PC-3 (cell line): ENCODE results near the gene GSDMA. TPM values are rescaled to one million over a fixed set of nuclear protein-coding genes. Genes with fewer than 3 reads are reported as not detected.

ENCODE experiments used
- ATAC-seq: fragments of 200-7000 bp; cut with Tn5 transposase; 2 replicates; pipeline ENCODE4 v1.9.1; 2020; ENCODE audit warnings: mild to moderate bottlenecking, moderate library complexity
- BruUV-seq: library from RNA; stranded (reverse); fragments of 400-500 nt; replicated peaks from 2 replicates; lab custom pipeline; 2021; lab: Mats Ljungman, UMichigan
- CTCF ChIA-PET: fragments of 300-600 bp; sonication (Branson Sonifier 250); formaldehyde crosslinking; loops from one replicate; lab custom pipeline; 2022; ENCODE audit warnings: antibody characterized with exemption; lab: Charles Lee
- POLR2A ChIA-PET: fragments of 300-600 bp; sonication (Branson Sonifier 250); formaldehyde crosslinking; loops from one replicate; lab custom pipeline; 2022; ENCODE audit warnings: antibody characterized with exemption; ENCODE audit not compliant: unreplicated experiment; lab: Charles Lee
- DNase-seq: peaks from one replicate; pipeline ENCODE4 v3.0.0-alpha.2; 2015
- H2AFZ ChIP-seq: fragments of 300-600 bp; sonication (generic); 2 replicates; pipeline ENCODE4 v1.6.0; 2016; ENCODE audit warnings: antibody characterized with exemption, low read length
- H3F3A ChIP-seq: fragments of 300-600 bp; sonication (generic); one replicate; pipeline ENCODE4 v1.6.0; 2017; ENCODE audit warnings: antibody characterized with exemption, low read length, control low read depth, mild to moderate bottlenecking; ENCODE audit not compliant: unreplicated experiment
- H3K27ac ChIP-seq: fragments of 300-600 bp; sonication (generic); 2 replicates; pipeline ENCODE4 v1.5.1; 2016; ENCODE audit warnings: mild to moderate bottlenecking, low read length
- H3K27me3 ChIP-seq: fragments of 300-600 bp; sonication (generic); 2 replicates; pipeline ENCODE4 v1.6.1; 2016; ENCODE audit warnings: low read length, mixed read lengths
- H3K36me3 ChIP-seq: fragments of 300-600 bp; sonication (generic); 2 replicates; pipeline ENCODE4 v1.6.1; 2016; ENCODE audit warnings: low read depth, mixed run types, low read length, mixed read lengths
- H3K4me1 ChIP-seq: fragments of 300-600 bp; sonication (generic); 2 replicates; pipeline ENCODE4 v1.5.1; 2016; ENCODE audit warnings: low read length; ENCODE audit not compliant: insufficient read depth
- H3K4me2 ChIP-seq: fragments of 300-600 bp; sonication (generic); 2 replicates; pipeline ENCODE4 v1.6.0; 2016; ENCODE audit warnings: low read length
- H3K4me3 ChIP-seq: fragments of 300-600 bp; sonication (generic); 2 replicates; pipeline ENCODE4 v1.5.1; 2016; ENCODE audit warnings: mild to moderate bottlenecking, low read length, mixed read lengths
- H3K79me2 ChIP-seq: fragments of 300-600 bp; sonication (generic); 2 replicates; pipeline ENCODE4 v1.6.1; 2017; ENCODE audit warnings: low read length, mixed read lengths
- H3K9ac ChIP-seq: fragments of 300-600 bp; sonication (generic); 2 replicates; pipeline ENCODE4 v1.6.0; 2016; ENCODE audit warnings: mild to moderate bottlenecking, low read length
- H3K9me2 ChIP-seq: fragments of 300-600 bp; sonication (generic); replicated peaks from 2 replicates; pipeline ENCODE4 v1.6.1; 2016; ENCODE audit warnings: mixed run types, low read length, mixed read lengths
- H3K9me3 ChIP-seq: fragments of 300-600 bp; sonication (generic); 2 replicates; pipeline ENCODE4 v1.6.1; 2016; ENCODE audit warnings: low read length, mixed read lengths
- H4K20me1 ChIP-seq: fragments of 300-600 bp; sonication (generic); 2 replicates; pipeline ENCODE4 v1.6.1; 2016; ENCODE audit warnings: low read length, mixed read lengths
- CTCF ChIP-seq: fragments of 300-600 bp; sonication (generic); conservative IDR thresholded peaks from 2 replicates; pipeline ENCODE4 v1.5.1; 2017; ENCODE audit warnings: antibody characterized with exemption, low read depth, mild to moderate bottlenecking, low read length
- EZH2 ChIP-seq: fragments of 300-600 bp; sonication (generic); IDR thresholded peaks from one replicate; pipeline ENCODE4 v1.6.1; 2017; ENCODE audit warnings: antibody characterized with exemption, mild to moderate bottlenecking, low read length; ENCODE audit not compliant: unreplicated experiment
- EZH2phosphoT487 ChIP-seq: fragments of 300-600 bp; sonication (generic); IDR thresholded peaks from 2 replicates; pipeline ENCODE4 v1.6.1; 2018; ENCODE audit warnings: mild to moderate bottlenecking, antibody characterized with exemption, low read length, borderline replicate concordance
- intact Hi-C: fragments of 100-400 bp; cut with micrococcal nuclease; formaldehyde crosslinking; loops from 2 replicates; pipeline ENCODE4 v1.9.0; 2023
- total RNA-seq: library from RNA; depleted of rRNA; stranded (reverse); fragments of >200 nt; gene quantifications from 2 replicates; pipeline ENCODE4 v1.2.3, GENCODE V29; 2014

GSDMA gene
- total RNA-seq, 1 experiment from 2014 or later = not detected

DNA sequence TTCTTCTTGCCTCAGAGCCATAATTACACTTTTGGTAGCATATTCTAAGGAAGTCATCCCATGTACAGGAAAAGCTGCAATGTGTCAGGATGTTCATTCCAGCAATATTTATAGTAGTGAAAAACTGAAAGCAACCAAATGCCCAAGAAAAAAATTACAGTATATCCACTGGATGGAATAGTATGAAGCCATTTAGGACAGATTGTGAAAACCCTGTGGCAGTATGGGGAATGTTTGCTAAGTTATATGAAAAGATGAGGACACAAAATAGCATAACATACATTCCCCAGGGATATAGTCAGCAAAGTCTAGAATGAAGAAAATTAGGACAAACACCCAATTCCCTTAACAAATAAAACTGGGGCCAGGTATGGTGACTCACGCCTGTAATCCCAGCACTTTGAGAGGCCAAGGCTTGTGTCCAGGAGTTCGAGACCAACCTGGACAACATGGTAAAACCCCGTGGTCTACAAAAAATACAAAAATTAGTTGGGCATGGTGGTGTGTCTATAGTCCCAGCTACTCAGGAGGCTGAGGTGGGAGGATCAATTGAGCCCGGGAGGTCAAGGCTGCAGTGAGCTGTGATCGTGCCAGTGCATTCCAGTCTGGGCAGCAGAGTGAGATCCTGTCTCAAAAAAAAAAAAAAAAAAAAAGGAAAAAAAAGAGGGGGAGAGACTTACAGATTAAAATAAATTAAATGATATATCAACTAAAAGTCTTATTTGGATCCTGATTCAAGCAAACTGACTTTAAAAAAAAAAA is 33.0 kb upstream of the GSDMA start:
- Histone ChIP-seq H3K4me3 (peak overlapping the region; percentile 22; the same call in 1 of the 2 replicates), H3K4me1 (peaks cover 33% of the 10 kb centered on the region), H3K27ac (peak overlapping the region; percentile 72), H3K9me2 (no peaks in the 10 kb centered on the region), H3K79me2 (peaks cover 25% of the 10 kb centered on the region), H3K27me3 (no peaks in the 10 kb centered on the region), H3K9me3 (no peaks in the 10 kb centered on the region), H3K9ac (no peak overlapping the region), H4K20me1 (no peaks in the 10 kb centered on the region), H3K36me3 (no peaks in the 10 kb centered on the region), H3K4me2 (peak overlapping the region; percentile 97), H3F3A (peaks cover 4% of the 10 kb centered on the region), H2AFZ (no peak overlapping the region)
- intact Hi-C loops = no loop called here
- peak; percentile 52 for ATAC-seq
- no peak for TF ChIP-seq CTCF
- peak; percentile 80 for DNase-seq
- POLR2A ChIA-PET = interaction anchor here (0.6 kb wide), 1 partner anchor 730 kb away, joined by 3 read pairs; the partner anchor contains the start of gene RPL19
- no TSS peak for BruUV-seq
- CTCF ChIA-PET = no interaction called here

DNA sequence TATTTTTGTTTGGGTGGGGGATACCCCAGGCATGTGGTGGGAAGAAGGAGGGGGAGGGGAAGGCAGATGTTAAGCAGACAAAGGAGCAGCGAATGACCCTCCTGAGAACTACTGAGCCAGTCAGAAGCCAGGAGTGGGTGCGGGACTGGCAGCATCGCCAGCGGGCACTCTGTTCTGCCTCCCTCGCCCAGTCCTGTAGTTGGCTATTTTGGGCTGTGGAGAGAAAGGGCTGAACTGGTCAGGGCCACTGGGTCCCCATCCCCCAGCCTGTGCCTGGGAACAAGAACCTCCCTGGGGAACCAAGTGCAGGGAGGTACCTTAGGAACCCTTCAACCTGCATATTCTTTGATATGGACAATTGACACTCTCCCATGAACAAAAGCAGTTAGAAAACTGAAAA is 28.9 kb upstream of the GSDMA start:
- no peaks in the 10 kb centered on the region for H3K9me3 ChIP-seq
- no peak overlapping the region for H3K9ac ChIP-seq
- TF ChIP-seq EZH2phosphoT487 (no peak), CTCF (no peak), EZH2 (no peak)
- H3F3A ChIP-seq = peaks cover 4% of the 10 kb centered on the region
- ChIA-PET POLR2A (no interaction called here), CTCF (no interaction called here)
- H3K79me2 ChIP-seq = no peaks in the 10 kb centered on the region
- no peaks in the 10 kb centered on the region for H3K27me3 ChIP-seq
- H3K4me1 ChIP-seq = peaks cover 10% of the 10 kb centered on the region
- BruUV-seq = no TSS peak
- intact Hi-C loops = no loop called here
- H3K9me2 ChIP-seq = no peaks in the 10 kb centered on the region
- DNase-seq (no peak), ATAC-seq (no peak)
- no peak overlapping the region for H3K4me3 ChIP-seq
- no peak overlapping the region for H3K4me2 ChIP-seq
- H2AFZ ChIP-seq = no peak overlapping the region
- H3K27ac ChIP-seq = no peak overlapping the region
- no peaks in the 10 kb centered on the region for H3K36me3 ChIP-seq
- H4K20me1 ChIP-seq = no peaks in the 10 kb centered on the region

DNA sequence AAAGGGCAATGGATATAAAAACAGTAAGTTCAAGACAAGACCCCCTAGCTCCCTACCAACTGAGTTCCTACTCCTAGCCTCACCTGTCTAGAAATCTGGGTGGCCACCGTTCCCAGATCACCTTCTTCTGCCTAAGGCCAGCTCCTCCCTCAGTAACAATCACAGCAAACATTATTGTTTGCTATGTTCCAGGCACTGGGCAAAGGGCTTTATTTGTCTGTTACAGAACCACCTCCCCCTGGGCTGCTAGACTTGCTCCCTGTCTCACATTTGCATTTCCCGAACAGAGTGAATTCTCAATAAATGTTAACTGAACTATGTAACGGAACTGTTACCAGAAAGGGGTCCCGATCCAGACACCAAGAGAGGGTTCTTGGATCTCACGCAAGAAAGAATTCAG is 28.5 kb upstream of the GSDMA start:
- intact Hi-C loops = no loop called here
- Histone ChIP-seq H3K27me3 (no peaks in the 10 kb centered on the region), H3K9me2 (no peaks in the 10 kb centered on the region), H3K36me3 (no peaks in the 10 kb centered on the region), H3K4me2 (no peak overlapping the region), H3K27ac (no peak overlapping the region), H3K4me1 (peaks cover 9% of the 10 kb centered on the region), H2AFZ (no peak overlapping the region), H4K20me1 (no peaks in the 10 kb centered on the region), H3F3A (peaks cover 4% of the 10 kb centered on the region), H3K9me3 (no peaks in the 10 kb centered on the region), H3K9ac (no peak overlapping the region), H3K79me2 (no peaks in the 10 kb centered on the region), H3K4me3 (no peak overlapping the region)
- TF ChIP-seq CTCF (no peak), EZH2phosphoT487 (no peak), EZH2 (no peak)
- BruUV-seq = no TSS peak
- ChIA-PET CTCF (no interaction called here), POLR2A (no interaction called here)
- ATAC-seq (no peak), DNase-seq (no peak)
